Vagina (tissue), 2 donors: ENCODE measurements around the gene CLEC9A.

Experiments used
- CTCF ChIP-seq, 3 experiments: fragments of 450-650 bp in 2 of 3; fragments of 200-600 bp in 1 of 3; sonication (generic) in 1 of 3; IDR thresholded peaks; one replicate each; pipeline ENCODE4 v1.5.1; 2017 to 2019; ENCODE audit warnings: antibody characterized with exemption in 3 of 3, mild to moderate bottlenecking in 2 of 3, moderate library complexity in 2 of 3
- POLR2A ChIP-seq, 2 donors: fragments of 450-650 bp; IDR thresholded peaks; one replicate each; pipeline ENCODE4 v1.6.1; 2017; ENCODE audit warnings: antibody characterized with exemption in 2 of 2, mild to moderate bottlenecking in 2 of 2, moderate library complexity in 2 of 2
- POLR2AphosphoS5 ChIP-seq, 2 donors: sonication (generic); formaldehyde crosslinking; IDR thresholded peaks; one replicate each; pipeline ENCODE4 v1.9.0; 2017; ENCODE audit warnings: antibody characterized with exemption in 2 of 2, mild to moderate bottlenecking in 2 of 2, low read depth in 1 of 2; ENCODE audit not compliant: insufficient read depth in 1 of 2

- TF ChIP-seq CTCF (IDR thresholded peaks at IDR 0.05) (no peak), POLR2A (IDR thresholded peaks at IDR 0.05) (no peak), POLR2AphosphoS5 (IDR thresholded peaks at IDR 0.05; ENCODE audit: insufficient read depth in 1 of 2, low read depth in 1 of 2) (no peak)
Measured at GRCh38 chr12:10088955-10089900, 58.7 kb downstream of the CLEC9A start.
